HG03457 (cell line): Measurements from ENCODE around the gene DYSF.

Experiments
- ATAC-seq: cut with Tn5 transposase; IDR thresholded peaks from one replicate; pipeline ENCODE4 v1.9.1; 2021; ENCODE audit warnings: moderate number of reproducible peaks; ENCODE audit not compliant: unreplicated experiment

DYSF gene

DNA sequence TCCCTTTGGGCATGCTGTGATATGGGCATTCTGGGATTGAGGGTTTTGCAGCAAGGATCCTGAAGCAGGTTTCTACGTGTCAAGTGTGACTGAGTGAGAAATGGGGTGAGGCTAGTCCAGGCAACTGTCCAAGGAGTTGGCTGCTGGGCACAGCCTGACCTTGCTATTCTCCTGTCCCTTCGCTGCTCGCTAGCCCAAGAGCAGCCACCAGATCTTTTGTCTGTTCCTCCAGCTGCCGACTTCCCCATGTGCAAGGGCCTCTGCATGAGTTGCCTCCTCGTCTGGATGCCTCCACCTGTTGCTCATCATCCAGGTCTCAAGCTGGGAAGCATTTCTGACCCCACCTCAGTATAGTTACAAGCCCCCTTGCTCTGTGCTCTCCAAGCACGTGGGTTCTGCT lies 71.1 kb downstream of the DYSF start:
- ATAC-seq = no peak

DNA sequence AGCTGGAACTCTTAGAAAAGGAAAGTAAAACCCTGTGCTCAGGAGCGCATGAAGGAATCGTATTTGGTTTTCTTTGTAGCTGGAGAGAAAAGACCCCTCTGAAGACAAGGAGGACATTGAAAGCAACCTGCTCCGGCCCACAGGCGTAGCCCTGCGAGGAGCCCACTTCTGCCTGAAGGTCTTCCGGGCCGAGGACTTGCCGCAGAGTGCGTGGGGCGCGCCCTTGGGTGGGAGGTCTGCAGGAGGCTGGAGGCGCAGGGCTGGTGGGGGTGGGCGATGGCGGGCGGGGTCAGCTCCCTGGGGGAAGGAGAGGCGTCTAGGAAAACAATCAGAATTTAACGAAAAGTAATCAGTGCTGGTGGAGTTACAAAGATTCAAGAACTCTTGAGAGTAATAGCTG lies 72.8 kb downstream of the DYSF start:
- no peak for ATAC-seq

DNA sequence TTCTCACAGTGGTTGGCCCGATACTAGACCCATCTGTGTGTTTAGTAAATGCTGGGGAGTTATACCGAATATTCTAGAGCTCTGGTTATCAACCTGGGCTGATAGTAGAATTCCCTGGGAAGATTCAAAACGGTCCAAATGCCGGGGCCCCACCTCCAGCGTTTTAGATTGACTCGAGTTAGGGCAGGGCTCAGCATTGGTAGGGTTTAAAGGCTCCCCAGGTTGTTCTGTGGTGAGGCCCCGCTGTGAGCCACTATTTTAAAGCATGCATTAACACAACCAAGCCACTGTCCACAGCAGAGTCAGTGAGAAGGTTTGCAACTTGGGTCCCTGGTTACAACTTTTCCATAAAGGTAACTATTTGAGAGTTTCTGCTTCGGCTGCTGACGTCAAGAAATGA lies 73.6 kb downstream of the DYSF start:
- no peak for ATAC-seq

DNA sequence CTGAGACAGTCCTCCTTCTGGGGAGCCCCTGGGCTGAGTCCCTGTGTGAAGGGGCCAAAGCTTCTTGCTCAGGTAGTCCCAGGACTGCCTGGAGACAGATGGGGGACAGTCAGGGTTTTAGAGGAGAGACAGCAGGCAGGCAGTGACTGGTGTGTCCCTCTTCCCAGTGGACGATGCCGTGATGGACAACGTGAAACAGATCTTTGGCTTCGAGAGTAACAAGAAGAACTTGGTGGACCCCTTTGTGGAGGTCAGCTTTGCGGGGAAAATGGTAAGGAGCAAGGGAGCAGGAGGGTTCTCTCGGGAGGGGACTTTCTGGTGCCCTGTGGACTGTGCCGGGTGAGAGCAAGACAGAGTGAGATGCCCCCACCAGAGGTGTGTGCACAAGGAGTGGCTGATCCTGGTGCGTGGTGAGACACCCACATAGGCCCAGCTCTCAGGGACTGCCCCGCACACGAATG lies 74.8 kb downstream of the DYSF start:
- ATAC-seq = no peak

DNA sequence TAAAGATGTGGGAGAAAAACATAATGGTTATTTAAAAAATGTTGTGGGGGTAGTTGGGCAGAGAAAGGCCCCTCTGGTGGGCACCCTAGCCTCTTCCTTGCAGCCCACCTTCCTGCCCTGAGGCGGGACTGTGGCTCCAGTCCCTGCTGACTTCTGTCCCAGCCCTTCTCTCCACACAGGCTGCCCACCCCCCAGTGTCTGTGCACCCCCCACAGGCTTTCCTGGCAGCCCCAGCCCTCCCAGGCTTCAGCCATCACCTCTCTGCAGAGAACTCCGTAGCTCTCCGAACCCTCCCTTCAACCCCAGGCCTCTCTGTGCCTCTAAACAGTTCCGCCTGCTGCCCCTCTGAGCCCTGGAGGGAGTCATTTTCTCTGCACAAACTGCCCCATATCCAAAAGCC lies 75.4 kb downstream of the DYSF start:
- no peak for ATAC-seq

DNA sequence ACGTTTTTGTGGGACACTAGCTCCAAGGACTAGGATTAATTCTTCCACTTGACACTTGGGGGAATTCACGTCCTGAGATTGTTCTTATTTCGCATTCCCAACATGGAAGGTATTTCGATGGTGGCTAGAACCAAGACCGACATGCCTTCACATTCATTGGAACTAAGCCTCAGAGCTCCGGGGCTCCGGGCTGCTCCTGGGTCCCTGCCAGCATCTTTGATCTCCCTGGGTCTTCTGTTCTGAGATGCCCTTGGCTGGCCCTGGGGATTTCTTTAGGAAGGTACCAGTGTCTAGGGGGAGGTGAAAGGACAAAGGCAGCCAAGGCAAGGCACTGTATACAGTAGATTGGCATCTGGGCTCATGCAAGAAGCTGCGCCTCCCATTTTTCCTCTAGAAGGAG lies 76.8 kb downstream of the DYSF start:
- ATAC-seq = no peak

DNA sequence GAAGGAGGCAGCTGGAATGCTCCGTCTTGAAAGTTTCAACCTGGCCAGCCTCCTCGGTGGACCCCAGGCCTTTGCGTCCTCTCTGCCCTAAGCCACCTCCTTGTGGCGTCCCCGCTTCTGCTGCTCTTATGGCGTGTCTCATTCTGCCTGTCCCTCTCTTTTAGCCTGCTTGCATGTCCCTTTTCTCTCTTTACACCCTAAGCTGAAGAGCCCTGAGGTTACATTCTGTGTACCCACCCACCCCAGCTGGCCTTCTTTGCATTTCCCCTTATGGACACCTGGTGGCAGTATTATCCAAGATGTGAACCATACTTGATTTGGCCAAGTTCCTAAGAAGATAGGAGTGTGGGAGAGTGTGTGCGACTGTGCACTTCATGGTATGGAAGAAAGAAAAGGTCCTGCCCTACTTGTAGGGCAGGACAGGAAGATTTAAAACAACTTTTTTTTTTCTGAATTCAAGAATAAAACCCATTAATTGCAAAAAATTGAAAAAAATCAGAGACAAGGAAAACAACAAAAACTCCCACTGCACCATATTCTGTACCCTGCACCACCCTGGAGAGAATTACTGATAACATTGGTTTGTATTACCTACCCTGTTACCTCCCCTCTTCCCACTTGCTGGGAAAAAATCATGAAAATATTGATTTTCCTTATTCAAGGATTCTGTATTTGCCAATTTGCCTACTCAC lies 77.4 kb downstream of the DYSF start:
- no peak for ATAC-seq

DNA sequence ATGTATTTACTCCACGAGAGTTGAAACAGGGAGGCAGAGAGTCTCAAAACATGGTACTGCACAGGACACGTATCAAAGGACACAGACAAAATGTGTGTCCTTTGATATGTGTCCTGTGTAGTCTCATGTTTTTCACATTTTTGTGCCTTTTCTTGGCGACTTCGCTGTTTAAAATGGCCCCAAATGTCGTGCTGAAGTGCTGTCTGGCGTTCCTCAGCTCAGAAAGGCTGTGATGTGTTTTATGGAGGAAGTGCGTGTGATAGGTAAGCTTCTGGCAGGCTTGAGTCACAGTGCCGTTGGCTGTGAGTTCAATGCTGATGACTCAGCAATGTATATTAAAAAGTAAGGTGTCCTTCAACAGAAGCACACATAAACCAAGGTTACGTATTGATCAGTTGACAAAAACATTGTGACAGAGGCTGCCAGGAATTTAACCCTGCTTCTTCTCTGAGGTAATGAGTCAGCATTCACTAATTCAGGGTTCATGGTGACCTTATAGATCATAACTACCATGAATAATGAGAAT lies 78.2 kb downstream of the DYSF start:
- no peak for ATAC-seq

DNA sequence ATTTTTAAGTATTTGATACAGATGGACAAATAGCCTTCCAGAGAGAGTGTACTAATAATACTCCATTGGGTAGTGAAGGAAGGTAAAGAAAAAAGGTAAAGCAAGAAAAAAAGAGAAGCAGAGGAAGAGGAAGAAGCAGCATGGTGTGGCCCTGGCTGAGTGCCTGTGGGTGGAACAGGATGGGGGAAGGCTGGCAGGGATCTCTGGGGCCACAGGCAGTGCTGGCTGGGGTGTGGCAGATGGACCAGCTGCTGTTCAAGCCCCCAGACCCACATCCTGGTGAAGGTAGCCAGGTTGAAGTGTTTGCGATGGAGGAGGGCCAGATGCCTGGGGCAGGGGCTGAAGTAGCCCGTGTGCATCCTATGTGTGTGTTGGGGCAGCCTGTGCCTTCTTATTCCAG lies 79.0 kb downstream of the DYSF start:
- no peak for ATAC-seq

DNA sequence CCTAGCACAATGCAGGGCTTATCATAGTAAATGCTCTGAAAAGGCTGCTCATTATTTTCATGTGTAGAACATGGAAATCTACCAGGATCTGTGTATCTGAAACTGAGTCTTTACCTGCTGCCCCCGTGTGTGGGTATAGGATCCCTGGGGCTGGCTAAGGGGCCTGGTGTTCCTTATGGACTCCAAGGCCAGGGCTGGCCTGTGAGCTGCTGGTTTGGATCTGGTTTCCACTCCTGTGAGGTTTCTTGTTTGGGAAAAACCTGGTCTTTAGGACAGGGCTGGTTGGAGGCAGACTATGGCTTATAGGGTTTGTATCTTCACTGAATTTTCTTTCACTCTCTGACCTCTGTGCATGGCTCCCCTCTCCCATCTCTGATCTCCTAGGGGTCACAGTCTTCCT lies 80.8 kb downstream of the DYSF start:
- no peak for ATAC-seq

DNA sequence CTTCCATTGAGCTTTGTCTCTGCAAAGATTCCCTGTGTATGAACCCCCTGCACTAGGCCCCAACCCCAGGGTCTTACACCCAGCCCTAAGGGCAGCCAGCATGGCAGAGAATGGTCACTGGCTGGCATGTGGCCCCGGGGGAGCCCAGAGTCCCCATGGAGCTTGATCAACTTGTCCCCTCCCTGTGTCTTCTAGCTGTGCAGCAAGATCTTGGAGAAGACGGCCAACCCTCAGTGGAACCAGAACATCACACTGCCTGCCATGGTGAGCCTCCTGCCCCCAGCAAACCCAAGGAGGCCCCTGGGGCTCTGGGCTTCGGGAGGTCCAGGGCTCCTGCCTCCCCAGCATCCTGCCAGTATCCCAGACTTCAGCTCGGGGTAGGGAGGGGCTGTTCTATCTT lies 81.5 kb downstream of the DYSF start:
- ATAC-seq = no peak

DNA sequence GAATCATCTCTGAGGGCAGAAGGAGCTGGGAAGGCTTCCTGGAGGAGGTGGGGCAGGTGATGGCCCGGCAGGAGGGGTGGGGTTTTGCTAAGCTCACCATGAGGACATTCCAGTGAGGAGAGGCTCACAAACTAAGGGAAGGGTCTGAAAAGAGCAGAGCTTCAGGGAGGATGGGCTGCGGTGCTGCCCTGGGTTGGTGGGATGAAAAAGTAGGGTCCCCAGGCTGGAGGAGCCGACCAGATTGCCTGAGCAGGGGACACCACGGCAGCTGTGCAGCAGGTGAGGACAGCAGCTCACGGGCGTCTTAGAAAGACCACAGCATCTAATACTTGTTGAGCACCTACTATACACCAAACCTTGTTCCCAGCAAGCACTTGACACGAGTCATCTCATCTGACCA lies 82.2 kb downstream of the DYSF start:
- ATAC-seq = no peak

DNA sequence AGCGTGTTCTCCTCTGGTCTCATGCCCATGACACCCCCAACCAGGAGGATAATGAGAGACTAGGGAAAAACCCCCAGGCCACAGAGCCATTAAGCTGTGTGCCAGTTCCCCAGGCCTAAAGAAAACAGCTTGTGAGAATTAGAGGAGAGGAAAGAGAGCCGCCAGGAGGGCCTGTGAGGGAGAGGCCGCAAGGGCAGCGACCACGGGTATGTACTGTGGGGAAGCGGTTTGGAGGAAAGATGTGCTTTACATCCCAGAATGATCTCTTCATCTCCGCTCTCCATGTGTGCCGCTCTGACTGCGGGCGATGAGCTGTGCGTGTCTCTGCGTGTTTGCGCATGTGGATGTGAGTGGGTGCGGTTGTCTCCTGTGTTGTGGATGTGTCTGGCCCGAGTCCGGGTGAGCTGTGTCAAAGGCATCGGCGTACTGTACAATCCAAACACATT lies 82.9 kb downstream of the DYSF start:
- ATAC-seq = no peak

DNA sequence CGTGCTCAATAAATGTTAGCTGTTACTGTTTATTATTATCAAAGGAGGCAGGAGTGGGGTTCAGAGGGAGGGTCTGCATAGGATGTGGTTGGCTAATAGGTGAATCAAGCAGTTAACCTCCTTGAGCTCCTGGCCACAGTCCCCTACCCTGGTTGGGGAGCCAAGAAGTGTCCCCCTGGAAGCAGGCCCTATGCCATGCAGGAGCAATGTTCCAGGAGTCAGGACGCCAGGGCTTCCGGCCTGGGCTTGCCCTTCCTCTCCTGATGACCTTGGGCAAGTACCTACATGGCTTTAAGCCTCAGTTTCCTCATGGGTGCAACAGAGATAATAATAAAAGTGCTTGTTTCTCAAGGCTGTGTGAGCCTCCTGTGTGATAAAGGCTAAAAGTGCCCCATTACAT lies 84.9 kb downstream of the DYSF start:
- ATAC-seq = no peak

DNA sequence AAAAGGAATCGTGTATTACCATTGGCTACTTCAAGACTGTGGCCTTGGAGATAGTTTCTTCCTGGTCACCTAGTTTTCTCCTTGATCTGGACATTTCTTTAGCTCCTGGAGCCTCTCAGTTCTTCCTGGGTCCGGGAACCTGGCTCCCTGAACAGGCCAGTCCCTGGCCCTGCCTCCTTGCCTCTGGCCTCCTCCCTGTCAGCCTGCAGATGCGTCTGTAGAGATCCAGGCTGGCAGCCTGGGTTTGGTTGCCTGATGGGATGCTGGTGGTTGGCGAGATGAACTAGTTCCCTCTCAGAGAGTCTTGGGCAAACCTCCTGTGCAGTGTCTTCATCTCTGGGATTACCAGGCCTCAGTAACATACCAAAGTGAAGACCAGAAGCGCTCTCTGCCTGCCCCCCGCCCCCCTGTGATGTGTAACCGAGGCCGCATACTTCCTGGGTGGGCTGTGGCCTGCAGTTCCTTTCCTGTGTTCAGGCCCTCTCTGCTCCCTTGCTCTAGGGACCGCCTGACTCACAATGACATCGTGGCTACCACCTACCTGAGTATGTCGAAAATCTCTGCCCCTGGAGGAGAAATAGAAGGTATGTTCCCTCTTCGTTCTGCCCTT lies 85.4 kb downstream of the DYSF start:
- no peak for ATAC-seq

DNA sequence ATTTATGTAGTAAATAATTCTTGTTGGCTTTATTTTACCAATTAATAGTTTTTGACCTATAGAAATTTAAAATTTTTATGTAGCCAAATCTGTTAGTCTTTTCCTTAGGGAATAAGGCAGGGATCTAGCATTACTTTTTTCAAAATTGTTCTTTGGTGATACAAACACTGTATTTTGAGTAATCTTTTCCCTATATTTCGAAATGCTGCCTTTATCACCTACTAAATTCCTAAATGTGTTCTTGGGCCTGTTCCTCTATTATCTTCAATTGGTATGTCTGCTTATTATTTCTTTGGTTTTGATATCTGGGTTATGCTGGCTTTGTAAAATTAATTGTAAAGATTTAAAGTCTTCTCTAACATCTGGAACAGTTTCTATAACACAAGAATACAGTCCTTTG lies 87.5 kb downstream of the DYSF start:
- ATAC-seq = no peak

DNA sequence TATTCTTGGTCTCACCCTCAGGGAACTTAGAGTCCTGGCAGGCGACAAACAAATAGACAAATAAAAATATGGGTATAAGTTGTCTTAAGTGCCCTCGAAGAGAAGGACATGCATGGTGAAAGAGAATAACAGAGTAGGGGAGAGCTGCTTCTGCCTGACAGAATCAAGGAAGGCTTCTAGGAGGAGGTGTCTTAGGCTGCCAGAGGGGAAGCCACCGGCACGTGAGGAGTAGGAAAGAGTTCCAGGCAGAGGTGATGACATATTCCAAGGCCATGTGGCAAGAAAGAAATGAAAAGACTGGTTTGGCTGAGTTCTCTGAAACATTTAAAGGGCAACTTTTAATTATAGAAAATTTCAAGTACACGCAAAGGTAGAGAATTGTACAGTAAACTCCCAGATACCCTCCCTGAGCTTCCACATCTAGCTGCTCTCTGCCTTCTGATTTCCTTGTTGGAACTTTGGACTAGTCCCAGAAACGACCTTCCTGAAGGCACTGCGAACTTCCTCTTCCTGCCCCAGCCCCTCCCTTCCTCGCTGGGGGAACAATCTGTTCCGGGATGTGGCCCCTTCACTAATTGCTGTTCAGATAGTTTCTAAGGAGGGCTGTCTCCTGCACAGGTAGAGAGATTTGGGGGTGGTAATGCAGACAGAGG lies 91.7 kb downstream of the DYSF start:
- no peak for ATAC-seq

DNA sequence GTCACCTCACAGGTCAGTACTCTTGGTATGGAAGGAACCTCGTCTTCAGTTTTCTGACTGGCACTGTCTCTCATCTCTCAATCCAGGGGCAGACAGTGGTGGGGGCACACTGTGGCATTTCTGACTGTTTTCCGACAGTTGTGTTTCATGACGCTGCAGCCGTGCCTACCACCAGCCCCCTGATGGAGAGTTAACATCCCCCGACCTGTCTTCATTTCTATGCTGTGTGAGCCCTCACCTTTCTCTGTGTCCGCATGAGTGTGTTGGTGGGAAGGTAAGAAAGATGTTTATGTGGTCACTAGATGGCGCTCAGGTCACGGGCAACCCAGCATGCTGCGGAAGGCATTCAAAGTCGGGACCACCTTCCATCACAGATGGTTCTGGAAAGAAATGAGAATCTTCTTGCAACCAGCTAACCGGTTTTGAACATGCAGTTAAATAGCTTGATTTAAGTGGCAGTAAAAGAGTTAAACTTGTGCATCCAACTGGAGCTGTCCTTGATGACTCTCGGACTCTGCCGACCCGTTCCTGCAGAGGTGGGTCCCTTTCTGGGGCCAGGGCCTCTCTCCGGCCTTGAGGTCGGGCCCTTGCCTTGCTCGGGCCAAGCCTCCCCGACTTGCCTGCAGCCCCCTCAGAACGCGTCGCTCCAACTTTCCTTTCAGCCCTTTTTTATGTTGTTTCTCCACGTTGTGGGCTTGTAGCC lies 92.4 kb downstream of the DYSF start:
- ATAC-seq = no peak

DNA sequence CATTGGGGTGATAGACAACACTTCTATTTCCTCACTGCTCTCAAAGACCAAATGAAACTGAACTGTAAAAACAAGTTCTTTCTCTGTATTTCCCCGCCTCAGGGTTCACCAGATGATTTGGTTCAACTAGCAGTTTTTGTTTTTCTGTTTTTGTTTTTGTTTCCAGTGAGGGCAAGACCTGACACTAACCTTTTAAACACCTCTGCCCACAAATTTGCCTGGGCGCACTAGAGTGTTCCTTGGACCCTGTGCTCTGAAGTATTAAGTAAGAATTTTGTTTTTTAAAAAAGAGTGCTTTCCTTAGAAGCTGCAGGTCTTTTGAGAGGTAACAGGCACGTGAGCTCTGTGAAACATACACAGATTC lies 92.9 kb downstream of the DYSF start:
- no peak for ATAC-seq

DNA sequence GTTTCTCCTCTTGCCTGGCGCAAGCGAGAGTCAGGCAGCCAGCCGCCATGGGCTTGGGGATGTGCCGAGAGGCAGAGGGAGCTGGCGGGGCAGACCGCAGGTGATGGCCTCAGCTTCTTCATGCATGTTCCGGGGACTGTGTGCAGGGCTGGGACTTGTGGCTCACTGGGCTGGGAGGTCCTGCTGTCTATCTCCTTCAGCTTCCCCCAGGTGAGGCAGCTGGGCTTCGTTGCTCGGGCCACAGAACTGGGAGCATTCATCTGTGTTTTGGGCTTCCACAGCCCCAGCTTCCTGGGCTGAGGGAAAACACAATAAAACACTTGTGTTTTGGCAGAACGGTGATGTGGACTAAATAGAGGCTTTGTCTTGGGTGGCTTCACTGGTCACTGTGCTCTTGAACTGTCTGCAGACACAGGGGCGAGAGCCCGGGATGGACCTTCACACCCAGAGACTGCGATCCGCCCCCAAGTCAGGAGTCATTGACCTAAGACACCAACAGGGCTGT lies 93.5 kb downstream of the DYSF start:
- no peak for ATAC-seq

DNA sequence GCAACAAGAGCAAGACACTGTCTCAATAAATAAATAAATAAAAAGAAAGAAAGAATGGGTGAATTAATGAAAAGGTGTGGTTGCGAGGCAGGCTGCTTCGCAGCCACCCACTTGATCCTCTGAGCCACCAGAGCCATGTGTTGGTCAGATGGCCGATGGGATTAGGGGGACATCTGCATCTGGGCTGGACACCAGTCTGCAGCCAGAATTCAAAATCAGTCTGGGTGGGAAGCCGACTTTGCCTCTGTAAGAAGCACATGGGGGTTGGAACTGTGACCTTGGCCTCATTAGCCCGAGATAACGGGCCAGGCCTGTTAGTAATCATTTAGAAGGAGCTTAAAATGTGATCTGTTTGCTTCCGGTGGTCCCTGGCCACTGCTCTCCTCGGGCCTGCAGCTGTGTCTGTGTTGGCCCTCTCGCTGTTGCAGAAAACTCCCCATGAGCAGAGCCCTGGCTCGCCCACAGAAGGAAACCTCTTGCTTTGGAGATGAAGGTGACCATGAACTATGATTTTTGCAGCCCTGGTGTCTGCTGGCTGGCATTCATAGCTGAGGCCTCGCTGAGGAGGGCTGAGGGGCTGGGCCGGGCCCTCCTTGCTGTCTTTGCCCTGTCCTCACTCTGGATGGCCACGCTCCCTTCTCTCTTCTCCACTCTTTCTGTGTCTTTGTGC lies 94.4 kb downstream of the DYSF start:
- no peak for ATAC-seq
